T-helper 9 cell (primary cell): Measurements from ENCODE around the gene CST9.

Source experiments
- DNase-seq: peaks from one replicate; pipeline ENCODE4 v3.0.0-alpha.2; 2020
- total RNA-seq, 2 donors: gene quantifications; one replicate each; lab custom pipeline; 2026; lab: John Stamatoyannopoulos, UW

CST9 gene
- 0 reads per million in 2 donors for total RNA-seq

- DNase-seq, result no peak
These were observed at the start of gene CST9 for GRCh38 chr20:23605867-23606651. TSS of gene CST9 (minus strand) at chr20:23605917. CDS start at chr20:23605864, 53 bp downstream.

GRCh38 chr20:23654717-23655116 lies 49.0 kb upstream of the CST9 start:
- DNase-seq, result no peak

GRCh38 chr20:23654000-23654399 lies 48.3 kb upstream of the CST9 start:
- no peak for DNase-seq

- DNase-seq, result no peak
These were observed 47.8 kb upstream of the CST9 start for GRCh38 chr20:23653400-23653938.

- DNase-seq, result no peak
These were observed 47.2 kb upstream of the CST9 start for GRCh38 chr20:23652926-23653325.

GRCh38 chr20:23652371-23652770 lies 46.7 kb upstream of the CST9 start:
- DNase-seq, result no peak

GRCh38 chr20:23651117-23651516 lies 45.4 kb upstream of the CST9 start:
- DNase-seq, result no peak

- DNase-seq, result no peak
These were observed 44.2 kb upstream of the CST9 start for GRCh38 chr20:23649830-23650417.

- no peak for DNase-seq
These were observed 43.5 kb upstream of the CST9 start for GRCh38 chr20:23649242-23649641.

GRCh38 chr20:23647346-23647745 lies 41.6 kb upstream of the CST9 start:
- no peak for DNase-seq

GRCh38 chr20:23646106-23646873 lies 40.6 kb upstream of the CST9 start:
- DNase-seq, result no peak

- no peak for DNase-seq
These were observed 39.9 kb upstream of the CST9 start for GRCh38 chr20:23645575-23645974.

GRCh38 chr20:23644164-23644563 lies 38.4 kb upstream of the CST9 start:
- no peak for DNase-seq

GRCh38 chr20:23643659-23644058 lies 37.9 kb upstream of the CST9 start:
- no peak for DNase-seq

GRCh38 chr20:23641936-23642751 lies 36.4 kb upstream of the CST9 start:
- no peak for DNase-seq

GRCh38 chr20:23640671-23641667 lies 35.3 kb upstream of the CST9 start:
- DNase-seq, result no peak

- no peak for DNase-seq
These were observed 34.4 kb upstream of the CST9 start for GRCh38 chr20:23640018-23640601.

GRCh38 chr20:23639490-23639958 lies 33.8 kb upstream of the CST9 start:
- DNase-seq, result no peak

GRCh38 chr20:23638309-23638708 lies 32.6 kb upstream of the CST9 start:
- no peak for DNase-seq
